GM12878 (cell line): ENCODE results near the gene CCDC150. TPM values are rescaled to one million over a fixed set of nuclear protein-coding genes. Genes with fewer than 3 reads are reported as not detected.

Experiments
- ATAC-seq: fragments of 200-7000 bp; cut with Tn5 transposase; 3 replicates; pipeline ENCODE4 v1.9.1; 2020; ENCODE audit warnings: mild to moderate bottlenecking, moderate library complexity
- BruUV-seq: library from RNA; stranded (reverse); fragments of 400-500 nt; replicated peaks from 2 replicates; lab custom pipeline; 2021; lab: Mats Ljungman, UMichigan
- CTCF ChIA-PET: fragments of 300-600 bp; sonication (Branson Sonifier 250); formaldehyde crosslinking; extraction: SDS; loops from one replicate; lab custom pipeline; 2021; ENCODE audit warnings: inconsistent platforms; lab: Yijun Ruan, JAX
- POLR2A ChIA-PET: fragments of 350-600 bp; formaldehyde crosslinking; extraction: SDS; loops from one replicate; lab custom pipeline; 2021; ENCODE audit warnings: inconsistent platforms; lab: Charles Lee
- RAD21 ChIA-PET: fragments of 300-600 bp; sonication (Branson Sonifier 250); formaldehyde crosslinking; loops from one replicate; lab custom pipeline; 2023; ENCODE audit warnings: antibody characterized with exemption; ENCODE audit not compliant: unreplicated experiment; lab: Charles Lee
- SMC1A ChIA-PET: fragments of 300-600 bp; sonication (Branson Sonifier 250); formaldehyde crosslinking; loops from one replicate; lab custom pipeline; 2023; ENCODE audit not compliant: unreplicated experiment, uncharacterized antibody; lab: Charles Lee
- DNase-seq: peaks from one replicate; pipeline ENCODE4 v3.0.0-alpha.2; 2011; ENCODE audit warnings: low read depth, low spot score
- FAIRE-seq: peaks from 3 replicates; lab custom pipeline; 2011; peaks lifted over from hg19 to GRCh38; lab: Jason Lieb, UNC
- H2AFZ ChIP-seq: 2 replicates; pipeline ENCODE4 v1.6.0; 2011; ENCODE audit warnings: low read depth, low read length, control low read depth; ENCODE audit not compliant: control insufficient read depth
- H3K27ac ChIP-seq: 2 replicates; pipeline ENCODE4 v1.5.1; 2011; ENCODE audit warnings: control low read depth; ENCODE audit not compliant: control insufficient read depth, insufficient read depth
- H3K27me3 ChIP-seq, 2 experiments: replicated peaks in 1 of 2; 2 replicates each; pipeline versions ENCODE4 v1.6.0 to v1.6.1; 2011; ENCODE audit warnings: low read length in 1 of 2; ENCODE audit not compliant: control insufficient read depth in 2 of 2, insufficient read depth in 2 of 2
- H3K36me3 ChIP-seq, 2 experiments: 2 replicates each; pipeline ENCODE4 v1.5.1; 2011; ENCODE audit warnings: low read length in 1 of 2; ENCODE audit not compliant: control insufficient read depth in 2 of 2, insufficient read depth in 2 of 2
- H3K4me1 ChIP-seq: 2 replicates; pipeline ENCODE4 v1.6.1; 2011; ENCODE audit warnings: mild to moderate bottlenecking, low read length, moderate library complexity, mixed read lengths; ENCODE audit not compliant: control insufficient read depth, insufficient read depth
- H3K4me2 ChIP-seq: 2 replicates; pipeline ENCODE4 v1.6.0; 2011; ENCODE audit warnings: control low read depth; ENCODE audit not compliant: control insufficient read depth, insufficient read depth
- H3K4me3 ChIP-seq: fragments of 200-600 bp; sonication (generic); 2 replicates; pipeline ENCODE4 v1.5.1; 2016
- H3K79me2 ChIP-seq: 2 replicates; pipeline ENCODE4 v1.6.0; 2011; ENCODE audit warnings: low read length; ENCODE audit not compliant: control insufficient read depth, insufficient read depth
- H3K9ac ChIP-seq: 2 replicates; pipeline ENCODE4 v1.8.0; 2011; ENCODE audit warnings: low read length, control low read depth, mixed read lengths; ENCODE audit not compliant: control insufficient read depth, insufficient read depth
- H3K9me3 ChIP-seq: replicated peaks from 3 replicates; pipeline ENCODE4 v1.5.1; 2011; ENCODE audit warnings: mild to moderate bottlenecking, low read length; ENCODE audit not compliant: control insufficient read depth, insufficient read depth
- H4K20me1 ChIP-seq: 2 replicates; pipeline ENCODE4 v1.6.0; 2011; ENCODE audit not compliant: control insufficient read depth, insufficient read depth
- BCLAF1 ChIP-seq: fragments of 450-650 bp; IDR thresholded peaks from 2 replicates; pipeline ENCODE4 v1.6.1; 2017; ENCODE audit warnings: antibody characterized with exemption, mild to moderate bottlenecking, moderate library complexity
- CEBPZ ChIP-seq: fragments of 150-350 bp; IDR thresholded peaks from 2 replicates; pipeline ENCODE4 v1.6.1; 2016; ENCODE audit warnings: low read depth, low read length
- NFIC ChIP-seq: IDR thresholded peaks from 2 replicates; pipeline ENCODE4 v1.6.1; 2012; ENCODE audit warnings: low read depth, mild to moderate bottlenecking, inconsistent platforms, low read length, moderate library complexity
- PAX5 ChIP-seq: IDR thresholded peaks from 2 replicates; pipeline ENCODE4 v1.6.1; 2011; ENCODE audit warnings: low read depth, low read length, borderline replicate concordance
- TAF1 ChIP-seq: IDR thresholded peaks from 2 replicates; pipeline ENCODE4 v1.6.1; 2011; ENCODE audit warnings: mild to moderate bottlenecking, low read depth, low read length, borderline replicate concordance
- TCF12 ChIP-seq: IDR thresholded peaks from 2 replicates; pipeline ENCODE4 v1.6.1; 2011; ENCODE audit warnings: low read depth, mild to moderate bottlenecking, low read length
- YY1 ChIP-seq: IDR thresholded peaks from 2 replicates; pipeline ENCODE4 v1.6.1; 2011; ENCODE audit warnings: low read depth, mild to moderate bottlenecking, low read length
- ZBTB11 ChIP-seq: fragments of 450-650 bp; formaldehyde crosslinking; IDR thresholded peaks from 2 replicates; pipeline ENCODE4 v1.5.0; 2022; ENCODE audit warnings: mild to moderate bottlenecking, missing genetic modification characterization
- WGBS: methylation state at CpG from one replicate; pipeline ENCODE4 v1.1.6; 2016; ENCODE audit warnings: low lambda C conversion rate; ENCODE audit not compliant: insufficient replicate concordance, insufficient coverage; ENCODE audit errors: missing lambda C conversion rate; 5-methylcytosine and 5-hydroxymethylcytosine counted together
- in situ Hi-C: fragments of 300-500 bp; cut with MboI; formaldehyde crosslinking; loops from 9 replicates; pipeline ENCODE4 v1.14.3; 2018; ENCODE audit warnings: mixed read lengths
- intact Hi-C: fragments of 100-400 bp; cut with micrococcal nuclease; formaldehyde crosslinking; loops from one replicate; pipeline ENCODE4 v1.14.2; 2022; ENCODE audit not compliant: unreplicated experiment
- polyA plus RNA-seq, 11 experiments: library from polyadenylated mRNA; depleted of rRNA in 4 of 11; unstranded in 6 of 11; stranded (reverse) in 5 of 11; fragments of >200 nt; fragmentation: Nextera tagmentation in 4 of 11; fragmentation: Illumina TruSeq in 1 of 11; extraction: Ambion mirVana in 4 of 11; extraction: Trizol in 1 of 11; gene quantifications; 1 replicate in 1 of 11; 2 replicates in 10 of 11; pipeline versions ENCODE4 v1.2.1 to v1.2.3, GENCODE V29; 2011 to 2016; ENCODE audit warnings: inconsistent platforms in 2 of 11, missing spikeins in 2 of 11, low read depth in 1 of 11
- total RNA-seq, 4 experiments: library from RNA; depleted of rRNA in 3 of 4; stranded (reverse); fragments of >200 nt in 3 of 4; fragmentation: Illumina TruSeq in 1 of 4; extraction: Trizol in 1 of 4; gene quantifications; 2 replicates each; pipeline versions ENCODE4 v1.2.1 to v1.2.3, GENCODE V29; 2013 to 2021

The CCDC150 gene
- total and polyA plus RNA-seq, 10 of the 15 experiments (the other 5 are each of a cell fraction or from before 2014, with no cell fraction given): 11.6 to 27.7 (median 19.6) TPM

- no peak for FAIRE-seq
- 38% methylated on average over 13 of the region's 13 CpGs for WGBS
- H4K20me1 ChIP-seq: no peaks in the 10 kb centered on the region
- H3K79me2 ChIP-seq: no peaks in the 10 kb centered on the region
- H3K4me2 ChIP-seq: no peak overlapping the region
- TF ChIP-seq TCF12: no peak
- no peak for TF ChIP-seq CEBPZ
- TF ChIP-seq PAX5: no peak
- no peak for TF ChIP-seq YY1
- no peak for TF ChIP-seq ZBTB11
- no peak for TF ChIP-seq NFIC
- TF ChIP-seq TAF1: no peak
- no peak for TF ChIP-seq BCLAF1
- H3K9me3 ChIP-seq: no peaks in the 10 kb centered on the region
- in situ Hi-C loops (no loop called here), intact Hi-C loops (no loop called here)
- no peak overlapping the region for H3K9ac ChIP-seq
- CTCF ChIA-PET: interaction anchor here (1.6 kb wide), 1 partner anchor 12 kb away, joined by 3 read pairs; no protein-coding TSS in a partner anchor
- POLR2A ChIA-PET: no interaction called here
- RAD21 ChIA-PET: no interaction called here
- no peaks in the 10 kb centered on the region for H3K4me1 ChIP-seq
- no peaks in the 10 kb centered on the region for H3K27me3 ChIP-seq
- no peaks in the 10 kb centered on the region for H3K36me3 ChIP-seq
- H2AFZ ChIP-seq: no peak overlapping the region
- SMC1A ChIA-PET: no interaction called here
- no TSS peak for BruUV-seq
- H3K4me3 ChIP-seq: no peak overlapping the region
- no peak overlapping the region for H3K27ac ChIP-seq
- DNase-seq: no peak
- ATAC-seq: no peak
These were observed 37.8 kb upstream of the CCDC150 start for GRCh38 chr2:196601430-196602306.
